NCI-H524 treated with DMSO at 0.1 percent for 48 hours (cell line): Measurements from ENCODE around the gene TMEM220.
"Not testable (repeated sequence)": the region's sequence is repeated elsewhere in the genome, so short reads cannot be mapped to it uniquely, and the experiment has no call there.

Experiments used
- DNase-seq: peaks from one replicate; lab custom pipeline; 2025; lab: John Stamatoyannopoulos, UW

TMEM220 gene

DNA sequence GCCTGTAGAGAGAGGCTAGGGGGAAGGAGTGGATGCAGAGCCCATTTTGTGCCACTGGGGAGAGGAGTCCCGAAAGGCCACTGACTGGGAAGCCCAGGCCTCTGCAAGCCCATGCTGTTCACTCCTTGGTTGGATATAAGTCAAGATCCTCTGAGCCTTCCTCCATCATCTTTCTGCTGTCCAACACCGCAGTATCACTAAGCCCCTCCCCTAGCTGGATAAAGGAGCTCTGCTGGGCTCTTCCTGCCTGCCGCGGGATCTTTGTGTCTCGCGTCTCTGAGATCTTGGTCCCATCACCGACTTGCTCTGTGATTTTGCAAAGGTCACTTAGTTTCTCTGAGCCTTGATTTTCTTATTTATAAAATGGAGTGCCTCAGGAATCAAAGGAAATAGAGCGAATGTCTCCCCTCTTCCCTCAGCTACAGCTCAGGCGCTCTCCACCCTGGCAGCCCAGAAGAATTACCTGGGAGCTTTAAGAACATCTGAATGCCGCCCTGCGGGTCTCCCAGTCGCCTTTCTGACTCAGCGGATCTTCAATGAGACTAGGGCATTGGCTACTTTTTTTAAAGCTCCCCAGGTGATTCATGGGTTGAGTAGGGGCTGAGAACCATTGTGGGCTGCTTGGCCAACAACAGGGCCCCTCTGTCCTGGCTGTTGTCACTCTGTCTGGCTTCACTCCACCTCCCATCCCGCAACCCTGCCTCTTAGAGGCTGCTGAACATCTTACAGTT, 25.2 kb upstream of the TMEM220 start:
- no peak for DNase-seq

DNA sequence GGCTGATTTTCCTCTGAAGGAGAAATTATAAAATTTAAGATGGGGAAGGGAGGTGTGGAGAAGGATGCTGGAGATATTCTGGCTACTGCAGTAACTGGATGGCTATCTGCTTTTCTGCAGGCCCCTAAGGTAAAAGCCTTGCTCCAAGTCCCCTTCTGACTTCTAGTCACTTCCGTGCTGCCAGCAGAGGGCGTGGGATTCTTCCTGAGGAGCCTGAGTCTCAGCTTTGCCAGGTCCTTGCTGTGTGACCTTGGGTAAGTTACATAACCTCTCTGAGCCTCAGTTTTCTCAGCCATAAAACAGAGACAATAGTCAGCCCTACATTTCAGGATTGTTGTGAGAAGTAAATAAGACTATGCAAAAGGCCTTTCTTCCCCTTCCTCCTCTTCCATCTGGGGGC, 24.3 kb upstream of the TMEM220 start:
- no peak for DNase-seq

DNA sequence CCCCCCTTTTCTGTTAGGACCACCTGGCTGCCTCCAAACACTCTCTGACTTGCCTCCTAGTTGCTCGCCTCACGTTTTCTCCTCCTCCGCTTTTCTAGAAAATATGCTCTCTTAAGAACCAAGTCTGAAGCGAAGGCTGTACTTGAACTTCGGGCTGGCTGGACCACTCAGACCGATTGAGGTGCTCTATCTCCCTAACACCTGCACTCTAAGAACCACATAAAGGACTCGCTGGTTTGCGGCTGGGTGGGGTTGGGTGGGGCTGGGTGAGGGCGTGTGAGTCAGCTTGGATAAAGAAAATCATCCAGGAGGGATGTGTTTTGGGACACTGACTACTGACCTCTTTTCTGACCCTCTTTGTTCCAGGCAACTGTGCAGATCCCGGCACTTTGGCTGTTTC, 22.9 kb upstream of the TMEM220 start:
- no peak for DNase-seq

DNA sequence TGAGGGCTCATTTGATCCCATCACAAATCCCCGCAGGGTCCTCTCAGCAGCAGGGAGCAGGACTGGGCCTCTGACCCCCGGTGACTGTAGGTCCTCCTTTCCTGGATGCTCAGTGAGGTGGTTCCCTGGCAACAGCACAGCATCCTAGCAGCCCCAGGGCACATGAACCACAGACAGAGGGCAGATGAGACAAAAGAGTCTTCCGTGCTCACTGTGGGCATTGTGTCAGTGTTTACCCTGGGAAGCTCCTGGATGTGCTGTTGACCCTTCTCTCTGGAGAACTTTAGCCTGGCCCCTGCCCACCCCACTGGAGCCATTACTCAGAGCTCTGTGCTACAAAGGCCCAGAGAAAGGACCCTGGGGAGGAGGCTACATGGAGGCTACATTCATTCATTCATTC, 21.7 kb upstream of the TMEM220 start:
- no peak for DNase-seq

DNA sequence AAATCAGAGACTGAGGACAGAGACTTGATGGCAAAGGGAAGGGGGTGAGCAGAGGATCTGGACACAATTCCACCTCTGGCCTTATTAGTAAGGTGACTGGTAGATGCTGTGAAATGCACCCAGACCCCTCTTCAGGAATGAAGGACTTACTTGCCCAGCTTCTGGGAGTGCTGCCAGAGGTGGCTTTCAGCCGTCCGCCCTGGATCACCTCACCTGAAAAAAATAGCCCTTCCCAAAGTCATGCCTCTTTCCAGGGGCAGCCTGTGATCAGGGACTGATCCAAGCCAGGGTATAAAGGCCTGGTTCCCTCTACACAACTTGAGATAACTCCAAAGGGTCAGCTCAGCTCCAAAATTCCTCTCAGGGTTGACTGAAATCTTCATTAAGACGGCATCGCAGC, 20.4 kb upstream of the TMEM220 start:
- DNase-seq, result no peak

DNA sequence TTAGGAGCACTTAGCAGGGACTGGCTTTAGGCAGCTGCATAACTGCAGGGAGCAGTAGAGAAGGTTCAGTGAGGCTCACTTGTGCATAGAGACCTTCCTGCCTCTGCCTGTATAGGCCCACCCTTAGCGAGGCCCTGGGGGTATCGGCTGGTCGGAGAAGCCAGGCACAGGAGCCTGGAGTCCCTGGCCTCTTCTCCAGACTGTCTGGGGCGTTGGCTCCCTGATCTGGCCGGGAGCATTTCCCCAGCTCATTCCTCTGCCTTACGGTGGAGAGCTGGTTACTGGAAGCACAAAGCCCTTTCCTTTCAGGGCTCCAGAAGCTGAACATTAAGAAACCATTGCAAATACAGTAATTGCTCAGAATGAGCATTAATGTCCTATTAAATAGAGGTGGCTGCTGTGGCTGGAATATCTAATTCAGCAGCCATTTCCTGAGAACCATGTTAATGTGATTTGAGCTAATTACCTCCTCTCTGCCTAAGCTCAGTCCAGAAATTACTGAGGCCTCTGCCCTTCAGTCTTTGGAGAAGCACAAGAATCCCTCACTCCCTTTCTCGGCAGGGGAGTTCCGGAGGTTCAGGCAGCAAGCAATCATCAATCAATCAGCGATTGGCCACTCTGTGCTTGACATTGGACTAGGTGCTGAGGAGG, 18.8 kb upstream of the TMEM220 start:
- DNase-seq, result no peak

DNA sequence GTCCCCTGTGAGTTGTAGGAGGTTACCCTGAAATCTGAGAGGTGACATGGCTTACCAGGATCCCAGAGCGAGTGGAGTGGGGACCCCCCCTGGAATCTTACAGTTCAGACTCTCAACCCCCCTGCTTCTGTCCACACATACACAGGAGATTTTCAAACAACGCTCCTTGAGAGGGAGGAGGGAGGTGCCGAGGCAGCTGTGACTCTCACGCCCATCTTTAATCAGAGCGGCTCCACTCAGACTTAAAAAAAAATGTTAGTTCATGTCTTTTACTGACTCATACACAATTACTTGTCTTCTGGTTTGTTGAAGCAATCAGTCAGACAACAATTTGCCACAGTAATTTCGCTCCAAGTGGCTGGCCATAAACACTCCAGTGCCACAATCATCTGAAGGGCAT, 15.4 kb upstream of the TMEM220 start:
- DNase-seq, result no peak

DNA sequence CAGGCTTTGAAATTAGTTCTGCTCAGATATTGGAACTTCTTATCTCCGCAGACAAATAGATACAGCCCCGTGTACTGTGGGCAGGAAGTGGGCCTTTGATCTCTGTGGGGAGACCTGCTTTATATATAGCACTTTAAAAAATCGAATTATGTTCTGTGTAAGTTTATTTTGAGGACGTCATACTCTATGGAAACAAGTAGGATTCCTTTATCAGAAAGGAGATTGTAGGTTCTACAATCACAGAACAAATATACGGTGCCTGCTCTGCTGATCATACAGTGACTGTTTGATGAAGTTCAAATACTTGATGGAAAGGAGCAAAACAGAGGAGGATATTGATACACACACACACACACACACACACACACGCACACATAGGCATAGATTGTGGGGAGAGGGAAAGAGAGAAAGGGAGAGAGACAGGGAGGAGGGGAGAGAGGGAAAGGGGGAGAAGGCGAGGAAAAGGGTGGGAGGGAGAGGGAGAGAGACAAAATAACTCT, 14.7 kb upstream of the TMEM220 start:
- no peak for DNase-seq

DNA sequence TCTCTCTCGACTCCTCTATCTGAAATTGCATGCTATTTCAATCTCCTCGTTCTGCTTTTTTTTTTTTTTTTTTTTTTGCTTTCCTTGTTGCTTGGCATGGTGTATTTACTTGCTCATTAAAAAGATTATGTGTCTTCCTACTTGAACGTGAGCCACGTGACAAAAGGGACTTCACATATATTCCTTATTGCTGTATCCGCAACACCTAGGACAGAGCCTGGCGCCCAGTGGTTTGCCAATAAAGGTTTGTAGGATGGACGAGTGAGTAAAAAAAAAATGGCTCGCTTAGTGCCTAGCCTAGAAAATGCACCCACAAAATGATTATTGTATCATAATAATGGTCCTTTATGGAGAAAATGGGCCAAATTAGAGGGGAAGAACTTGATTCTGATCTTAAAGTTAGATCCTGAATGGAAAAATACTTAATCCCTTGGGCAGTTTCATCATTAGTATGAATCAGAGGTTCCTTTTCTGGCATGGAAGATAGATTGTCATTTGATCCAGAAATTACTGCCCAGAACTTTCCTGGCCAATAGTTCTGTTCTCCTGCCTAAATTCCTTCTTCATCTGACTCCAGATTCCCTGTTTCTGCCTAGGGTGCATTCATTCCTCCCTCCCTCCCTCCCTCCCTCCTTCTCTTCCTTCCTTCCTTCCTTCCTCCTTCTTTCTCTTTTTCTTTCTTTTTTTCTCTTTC, 13.6 kb upstream of the TMEM220 start:
- DNase-seq, result no peak

DNA sequence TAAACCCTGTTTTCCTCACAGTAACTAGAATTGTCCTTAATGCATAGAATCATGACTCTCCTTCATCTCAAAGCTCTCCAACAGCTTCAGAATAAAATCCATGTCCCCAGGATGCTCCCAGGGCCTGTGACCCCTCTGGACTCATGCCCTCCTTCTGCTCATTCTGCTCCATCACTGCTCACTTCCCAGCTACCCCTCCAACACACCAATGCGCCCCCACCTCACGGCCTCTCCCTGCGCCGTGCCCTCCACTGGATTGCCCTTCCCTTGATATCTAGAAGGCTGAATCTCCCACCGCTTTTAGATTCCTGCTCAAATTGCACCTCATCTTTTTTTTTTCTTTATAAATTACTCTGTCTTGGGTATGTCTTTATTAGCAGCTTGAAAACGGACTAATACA, 12.6 kb upstream of the TMEM220 start:
- DNase-seq, result no peak

DNA sequence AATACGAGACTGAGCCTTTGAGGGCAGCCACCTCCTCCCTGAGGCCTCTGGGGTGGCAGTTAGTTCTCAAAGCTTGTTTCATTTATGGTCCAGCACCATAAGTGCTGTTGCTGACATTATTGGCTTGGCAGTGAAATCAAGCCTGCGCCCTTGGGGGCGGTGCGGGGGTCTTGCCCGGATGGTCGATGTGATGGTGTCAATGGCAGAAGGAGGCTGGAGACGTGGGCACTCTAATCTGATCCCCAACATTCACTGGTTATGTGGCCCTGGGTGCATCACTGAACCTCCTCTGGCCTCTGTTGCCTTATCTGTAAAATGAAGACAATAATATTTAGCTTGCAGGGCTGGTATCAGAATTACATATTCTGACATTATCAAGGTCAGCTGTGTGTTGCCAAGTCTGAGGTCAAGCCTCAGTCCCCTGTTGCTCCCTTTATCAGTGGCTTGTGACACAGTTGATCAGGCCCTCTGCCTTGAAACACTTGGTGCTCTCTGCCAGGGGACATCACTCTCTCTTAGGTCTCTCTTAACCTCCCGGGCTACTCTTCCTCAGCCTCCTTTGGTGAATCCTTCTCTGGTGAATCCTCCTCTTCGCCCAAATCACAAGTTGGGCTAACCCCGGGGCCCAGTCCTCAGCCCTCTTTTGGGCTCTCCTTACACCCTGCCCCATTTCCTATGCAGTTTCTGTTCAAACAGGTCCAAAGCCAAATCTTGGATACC, 11.8 kb upstream of the TMEM220 start:
- no peak for DNase-seq

DNA sequence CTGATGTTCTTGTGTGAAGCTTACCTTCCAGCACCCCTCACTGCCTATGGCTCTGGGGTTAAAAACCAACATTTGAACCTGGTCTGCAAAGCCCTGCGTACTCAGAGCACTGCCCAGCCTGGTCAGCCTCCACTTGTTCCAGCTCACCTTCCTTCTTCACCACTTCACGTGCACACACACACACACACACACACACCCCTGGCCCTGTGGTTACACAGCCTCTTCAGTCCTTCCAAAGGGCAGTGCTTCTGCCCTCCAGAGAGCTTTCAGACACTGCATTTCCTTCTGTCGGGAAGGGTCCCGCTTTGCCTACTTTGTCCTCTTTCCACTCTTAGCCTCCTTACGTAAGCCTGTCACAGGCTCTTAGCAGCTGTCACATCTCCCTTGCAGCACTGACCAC, 9.6 kb upstream of the TMEM220 start:
- no peak for DNase-seq

DNA sequence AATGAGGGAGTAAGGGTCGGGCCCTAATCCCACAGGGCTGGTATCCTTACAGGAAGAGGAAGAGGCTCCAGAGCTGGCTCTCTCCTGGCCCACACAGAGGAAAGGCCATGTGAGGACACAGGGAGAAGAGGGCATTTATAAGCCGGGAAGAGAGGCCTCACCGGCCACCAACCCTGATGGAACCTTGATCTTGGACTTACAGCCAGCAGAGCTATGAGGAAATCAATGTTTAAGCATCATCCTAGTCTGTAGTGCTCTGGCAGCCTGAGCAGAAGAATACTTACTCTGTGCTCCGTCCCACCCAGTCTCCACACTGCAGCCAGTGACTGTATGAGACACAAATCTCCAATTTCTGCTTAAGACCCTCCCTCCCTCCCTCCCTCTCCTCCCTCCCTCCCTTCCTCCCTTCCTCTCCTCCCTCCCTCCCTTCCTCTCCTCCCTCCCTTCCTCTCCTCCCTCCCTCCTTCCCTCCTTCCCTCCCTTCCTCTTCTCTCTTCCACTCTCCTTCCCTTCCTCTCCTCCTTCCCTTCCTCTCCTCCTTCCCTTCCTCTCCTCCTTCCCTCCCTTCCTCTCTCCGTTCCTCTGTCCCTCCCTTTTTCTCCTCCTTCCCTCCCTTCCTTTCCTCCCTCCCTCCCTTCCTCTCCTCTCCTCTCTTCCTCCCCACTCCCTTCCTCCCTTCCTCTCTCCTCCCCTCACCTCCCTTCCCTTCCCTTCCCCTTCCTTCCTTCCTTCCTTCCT, 8.9 kb upstream of the TMEM220 start:
- DNase-seq, result no peak

DNA sequence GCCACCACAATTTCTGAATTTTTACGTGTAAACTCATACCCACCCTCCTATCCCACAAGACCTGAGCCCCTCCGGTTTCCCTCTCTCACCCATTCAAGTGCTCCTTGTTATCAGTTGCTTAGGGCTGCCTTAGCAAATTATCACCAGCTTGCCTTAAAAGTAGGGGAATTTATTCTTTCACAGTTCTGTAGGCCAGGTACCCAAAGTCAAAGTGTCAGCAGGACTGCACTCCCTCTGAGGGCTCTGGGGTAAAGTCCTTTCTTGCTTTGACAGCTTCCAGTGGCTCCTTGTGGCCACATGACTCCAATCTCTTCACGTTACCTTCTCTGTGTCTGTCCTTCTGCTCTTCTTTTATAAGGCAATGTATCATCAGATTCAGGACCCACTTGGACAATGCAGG, 7.9 kb upstream of the TMEM220 start:
- DNase-seq, result no peak

DNA sequence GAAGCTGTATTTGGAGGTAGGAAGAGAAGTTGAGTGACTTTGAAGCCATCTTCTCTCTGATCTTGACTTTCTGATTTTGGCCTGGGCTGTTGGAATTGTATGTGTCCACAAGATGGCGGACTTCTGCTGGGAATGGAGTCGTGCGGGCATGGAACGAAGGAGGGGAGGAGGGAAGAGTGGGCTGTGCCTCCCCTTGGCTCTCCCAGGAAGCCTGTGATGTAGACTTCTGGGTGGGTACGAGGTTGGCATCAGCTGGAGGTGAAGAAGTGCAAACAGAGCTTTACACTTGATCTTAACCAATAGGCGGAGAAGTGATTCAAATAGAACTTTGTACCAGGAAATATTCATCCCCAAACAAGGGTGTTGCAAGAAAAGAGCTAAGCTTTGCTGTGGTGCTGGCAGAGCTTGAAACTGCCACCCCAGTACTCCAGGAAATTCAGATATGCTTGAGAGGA, 7.4 kb upstream of the TMEM220 start:
- no peak for DNase-seq

DNA sequence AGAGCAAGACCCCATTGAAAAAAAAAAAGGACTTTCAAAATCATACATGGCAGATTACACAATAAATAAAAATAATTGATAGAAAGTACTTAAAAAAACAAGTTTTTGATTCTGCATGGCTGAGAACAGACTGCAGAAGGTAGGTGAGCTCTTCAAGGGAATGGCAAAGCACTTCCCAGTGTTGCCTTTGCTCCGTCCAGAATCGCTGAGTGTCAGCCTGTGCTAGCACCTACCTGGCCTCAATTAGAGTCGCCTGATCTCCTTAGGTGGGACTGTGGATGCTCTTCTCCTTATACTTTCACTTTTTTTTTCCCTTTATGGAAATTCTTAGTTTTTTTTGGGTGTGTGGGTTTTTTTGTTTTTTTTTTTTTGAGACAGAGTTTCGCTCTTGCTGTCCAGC, 6.0 kb upstream of the TMEM220 start:
- DNase-seq, result no peak

DNA sequence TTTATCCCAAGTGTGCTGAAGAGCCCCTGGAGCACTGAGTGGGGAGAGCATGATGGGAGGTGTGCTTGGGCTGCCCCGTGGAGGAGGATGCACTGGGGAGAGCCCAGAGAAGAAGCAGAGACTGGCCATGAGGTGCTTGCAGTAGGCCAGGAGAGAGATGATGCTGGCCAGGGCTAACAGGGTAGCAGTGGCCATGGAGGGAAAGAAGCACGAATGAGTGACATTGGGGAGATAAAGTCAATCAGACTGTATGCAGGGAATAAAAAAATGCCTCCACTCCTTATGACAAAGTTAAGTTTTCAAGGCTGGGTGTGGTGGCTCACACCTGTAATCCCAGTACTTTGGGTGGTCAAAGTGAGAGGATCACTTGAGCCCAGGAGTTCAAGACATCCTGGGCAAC, 5.4 kb upstream of the TMEM220 start:
- DNase-seq, result no peak

DNA sequence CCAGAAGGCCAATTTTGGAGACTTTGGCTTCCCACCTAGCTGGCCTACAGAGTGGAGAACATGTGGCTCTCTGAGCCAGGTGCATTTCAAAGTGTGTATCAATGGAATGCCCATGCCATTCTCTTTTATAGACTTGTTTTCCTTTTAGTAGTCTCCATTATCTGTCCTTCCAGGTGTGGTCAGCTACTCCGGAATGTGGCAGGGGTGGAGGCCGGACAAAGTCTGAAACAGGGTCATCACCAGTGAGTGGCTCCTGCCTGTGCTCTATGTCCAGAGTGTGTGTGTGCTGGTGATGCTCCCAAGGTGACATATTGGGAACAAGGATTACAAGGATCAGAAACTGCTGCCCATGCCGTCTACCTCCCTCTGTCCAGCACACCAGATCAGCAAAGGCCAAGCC, 3.8 kb upstream of the TMEM220 start:
- DNase-seq, result no peak

DNA sequence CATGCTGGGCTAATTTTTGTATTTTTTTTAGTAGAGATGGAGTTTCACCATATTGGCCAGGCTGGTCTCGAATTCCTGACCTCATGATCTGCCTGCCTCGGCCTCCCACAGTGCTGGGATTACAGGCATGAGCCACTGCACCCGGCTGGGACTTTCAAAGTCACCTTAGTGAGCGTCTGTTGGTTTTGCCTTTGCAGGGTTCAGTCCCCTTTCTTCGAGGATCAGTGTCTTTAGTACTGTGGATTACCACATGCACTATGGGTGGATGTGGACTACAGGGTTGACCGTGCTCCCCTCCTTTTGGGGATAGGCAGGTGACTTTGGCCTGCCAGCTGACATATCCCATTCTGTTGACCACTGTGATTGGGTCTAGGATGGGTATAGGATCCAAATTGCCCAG, 2.3 kb upstream of the TMEM220 start:
- not testable (repeated sequence) for DNase-seq

DNA sequence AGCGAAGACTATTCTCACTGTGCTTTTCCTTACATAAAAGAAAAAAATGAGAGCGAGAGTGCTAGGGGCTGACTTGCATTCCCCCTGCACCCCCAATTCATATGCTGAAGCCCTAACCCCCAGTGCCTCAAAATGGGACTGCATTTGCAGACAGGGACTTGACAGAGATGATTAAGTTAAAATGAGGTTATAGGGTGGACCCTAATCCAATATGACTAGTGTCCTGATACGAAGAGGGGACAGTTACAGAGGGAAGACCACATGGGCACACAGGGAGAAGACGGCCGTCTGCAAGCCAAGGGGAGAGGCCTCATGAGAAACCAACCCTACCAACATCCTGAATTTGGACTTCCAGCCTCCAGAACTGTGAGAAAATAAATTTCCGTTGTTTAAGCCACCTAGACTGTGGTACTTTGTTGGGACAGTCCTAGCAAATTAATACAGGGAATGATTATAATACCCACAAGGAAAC, 1.6 kb upstream of the TMEM220 start:
- no peak for DNase-seq

DNA sequence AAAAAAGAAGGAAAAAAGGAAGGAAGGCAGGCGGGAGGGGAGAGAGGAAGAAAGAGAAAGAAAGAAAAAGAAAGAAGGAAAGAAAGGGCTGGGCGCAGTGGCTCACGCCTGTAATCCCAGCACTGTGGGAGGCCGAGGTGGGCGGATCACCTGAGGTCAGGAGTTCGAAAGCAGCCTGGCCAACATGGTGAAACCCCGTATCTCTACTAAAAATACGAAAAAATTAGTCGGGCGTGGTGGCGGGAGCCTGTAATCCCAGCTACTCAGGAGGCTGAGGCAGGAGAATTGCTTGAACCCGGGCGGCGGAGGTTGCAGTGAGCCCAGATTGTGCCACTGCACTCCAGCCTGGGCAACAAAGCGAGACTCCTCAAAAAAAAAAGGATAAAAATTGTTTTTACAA, 424 bp upstream of the TMEM220 start:
- not testable (repeated sequence) for DNase-seq
